ENCODE results near the gene ECHDC3. TPM values are rescaled to one million over a fixed set of nuclear protein-coding genes. Genes with fewer than 3 reads are reported as not detected.

The ECHDC3 gene
- total and polyA plus RNA-seq, 2 of the 4 experiments (the other 2 are of a cell fraction) = 4.3 to 5.0 TPM

GRCh38 chr10:11808808-11809207 is 66.6 kb downstream of the ECHDC3 start:
- Histone ChIP-seq H3K56ac (ENCODE audit: extremely low read depth, insufficient read depth, low read length) (no peak overlapping the region), H2AK5ac (ENCODE audit: low read depth, low read length) (no peak overlapping the region; the same call in 1 of the 2 replicates), H2AFZ (replicated peaks; ENCODE audit: low read length, poor library complexity) (no peak overlapping the region), H4K5ac (ENCODE audit: low read depth, low read length) (no peak overlapping the region), H3K9ac (ENCODE audit: low read depth, low read length) (no peak overlapping the region), H4K8ac (ENCODE audit: low read depth in 2 of 2, low read length in 2 of 2) (no peak overlapping the region), H2BK20ac (ENCODE audit: low read depth, low read length) (no peak overlapping the region), H3K79me1 (ENCODE audit: low read depth in 1 of 2, low read length in 2 of 2) (no peaks in the 10 kb centered on the region), H3K4me1 (ENCODE audit: control insufficient read depth, insufficient read depth, low read length) (peaks cover 4% of the 10 kb centered on the region; the same call in 1 of the 2 replicates), H3K18ac (ENCODE audit: low read depth, low read length) (no peak overlapping the region), H4K20me1 (ENCODE audit: insufficient read depth, low read length) (no peaks in the 10 kb centered on the region), H3K4ac (ENCODE audit: low read depth, low read length) (no peak overlapping the region), H3K23ac (ENCODE audit: low read depth, low read length) (no peak overlapping the region), H4K91ac (ENCODE audit: insufficient read depth, low read depth, low read length) (no peak overlapping the region), H3K4me3 (ENCODE audit: insufficient read depth, low read depth, low read length) (no peak overlapping the region), H2BK120ac (ENCODE audit: low read depth, low read length) (no peak overlapping the region), H2AK9ac (replicated peaks; ENCODE audit: low read depth, low read length, poor library complexity) (no peak overlapping the region), H2BK5ac (ENCODE audit: low read depth, low read length, poor library complexity, severe bottlenecking) (no peak overlapping the region), H3K27ac (ENCODE audit: insufficient read depth, low read length) (no peak overlapping the region), H3K9me3 (ENCODE audit: control insufficient read depth, insufficient read depth, low read length) (no peaks in the 10 kb centered on the region), H3K4me2 (ENCODE audit: low read depth, low read length) (no peak overlapping the region), H3K36me3 (ENCODE audit: control insufficient read depth, insufficient read depth, low read length) (no peaks in the 10 kb centered on the region), H3K27me3 (ENCODE audit: control insufficient read depth, insufficient read depth, low read length) (peaks cover 3% of the 10 kb centered on the region; the same call in 1 of the 2 replicates), H3K14ac (replicated peaks; ENCODE audit: low read depth, low read length) (no peak overlapping the region), H2BK15ac (ENCODE audit: low read depth, low read length) (no peak overlapping the region), H3K9me1 (ENCODE audit: insufficient read depth, low read length) (0 out of 2 replicates have a peak, but pooled peaks cover 4% of the 10 kb centered on the region)
- no peak for ATAC-seq (ENCODE audit: low read depth)
- no peak for DNase-seq
- CTCF ChIA-PET = interaction anchor here (0.6 kb wide), 1 partner anchor 135 kb away, joined by 3 read pairs; no protein-coding TSS in a partner anchor
- POLR2A ChIA-PET (ENCODE audit: unreplicated experiment) = interaction anchor here (0.5 kb wide), 1 partner anchor 19 kb away, joined by 6 read pairs; no protein-coding TSS in a partner anchor
- in situ Hi-C loops (cut with MboI; ENCODE audit: low sequenced_read_pairs) = no loop called here
- TF ChIP-seq USF2 (IDR thresholded peaks at IDR 0.05; ENCODE audit: low read depth, low read length) (no peak), BHLHE40 (IDR thresholded peaks at IDR 0.05; ENCODE audit: low read depth, low read length) (no peak), RCOR1 (IDR thresholded peaks at IDR 0.05; ENCODE audit: insufficient replicate concordance, low read length) (no peak), MXI1 (IDR thresholded peaks at IDR 0.05; ENCODE audit: borderline replicate concordance, low read depth, low read length) (no peak)
- dilution Hi-C loops (cut with HindIII; ENCODE audit: low sequenced_read_pairs, unreplicated experiment) = no loop called here
- no TSS peak for BruUV-seq (replicated peaks)
- intact Hi-C loops (cut with micrococcal nuclease) = no loop called here
- no CpG with 5 or more reads among the region's 5 CpGs for WGBS, 2 experiments (ENCODE audit: extremely low coverage in 2 of 2, insufficient read length in 1 of 2)

All from IMR-90 (cell line).